Liver (tissue), 9 donors: ENCODE results near the gene RGS7. TPM values are rescaled to one million over a fixed set of nuclear protein-coding genes. Genes with fewer than 3 reads are reported as not detected.
"Not testable (repeated sequence)": the region's sequence is repeated elsewhere in the genome, so short reads cannot be mapped to it uniquely, and the experiment has no call there.

Experiments
- DNase-seq: peaks from one replicate; pipeline ENCODE4 v3.0.0-alpha.2; 2017; ENCODE audit warnings: low spot score
- H3K27ac ChIP-seq, 2 donors: one replicate each; pipeline ENCODE4 v1.7.0; 2013; ENCODE audit warnings: inconsistent platforms in 2 of 2, low read length in 2 of 2, control low read depth in 1 of 2, low read depth in 1 of 2, mild to moderate bottlenecking in 1 of 2
- H3K27me3 ChIP-seq, 4 donors: one replicate each; pipeline versions ENCODE4 v1.6.1 to v1.7.0; 2013; ENCODE audit warnings: low read length in 3 of 4, inconsistent platforms in 1 of 4, mild to moderate bottlenecking in 1 of 4, moderate library complexity in 1 of 4; ENCODE audit not compliant: control insufficient read depth in 4 of 4, insufficient read depth in 4 of 4
- H3K36me3 ChIP-seq, 4 donors: one replicate each; pipeline versions ENCODE4 v1.6.1 to v1.7.0; 2013; ENCODE audit warnings: low read length in 3 of 4, mild to moderate bottlenecking in 3 of 4, low read depth in 1 of 4, moderate library complexity in 1 of 4; ENCODE audit not compliant: control insufficient read depth in 4 of 4, insufficient read depth in 3 of 4
- H3K4me1 ChIP-seq, 4 donors: one replicate each; pipeline versions ENCODE4 v1.6.1 to v1.7.0; 2013; ENCODE audit warnings: low read length in 3 of 4, mild to moderate bottlenecking in 3 of 4, moderate library complexity in 1 of 4; ENCODE audit not compliant: control insufficient read depth in 4 of 4, insufficient read depth in 4 of 4
- H3K4me3 ChIP-seq, 3 donors: one replicate each; pipeline versions ENCODE4 v1.6.1 to v1.7.0; 2013; ENCODE audit warnings: low read length in 3 of 3, control low read depth in 1 of 3, low read depth in 1 of 3, mild to moderate bottlenecking in 1 of 3
- H3K9ac ChIP-seq, 2 donors: one replicate each; pipeline ENCODE4 v1.7.0; 2013; ENCODE audit warnings: low read length in 2 of 2, mild to moderate bottlenecking in 2 of 2, moderate library complexity in 2 of 2, control low read depth in 1 of 2, low read depth in 1 of 2
- H3K9me3 ChIP-seq, 4 donors: one replicate each; pipeline versions ENCODE4 v1.6.1 to v1.7.0; 2013; ENCODE audit warnings: low read length in 3 of 4; ENCODE audit not compliant: control insufficient read depth in 4 of 4
- EGR1 ChIP-seq, 2 donors: IDR thresholded peaks; 2 replicates each; pipeline ENCODE4 v1.6.1; 2016 to 2018; ENCODE audit warnings: antibody characterized with exemption in 2 of 2, low read depth in 2 of 2
- FOXA1 ChIP-seq: IDR thresholded peaks from 2 replicates; pipeline ENCODE4 v1.6.1; 2016; ENCODE audit warnings: antibody characterized with exemption
- HNF4A ChIP-seq, 2 donors: conservative IDR thresholded peaks; 2 replicates each; pipeline ENCODE4 v1.6.1; 2016; ENCODE audit warnings: antibody characterized with exemption in 2 of 2, mild to moderate bottlenecking in 2 of 2
- HNF4G ChIP-seq: IDR thresholded peaks from 2 replicates; pipeline ENCODE4 v1.6.1; 2016; ENCODE audit warnings: antibody characterized with exemption
- NR2F2 ChIP-seq: IDR thresholded peaks from 2 replicates; pipeline ENCODE4 v1.6.1; 2016; ENCODE audit warnings: antibody characterized with exemption
- RAD21 ChIP-seq, 2 donors: IDR thresholded peaks; 2 replicates each; pipeline ENCODE4 v1.6.1; 2016; ENCODE audit warnings: antibody characterized with exemption in 2 of 2, mild to moderate bottlenecking in 2 of 2
- RXRA ChIP-seq, 2 donors: IDR thresholded peaks; 2 replicates each; pipeline ENCODE4 v1.6.1; 2017 to 2018; ENCODE audit warnings: antibody characterized with exemption in 2 of 2, mild to moderate bottlenecking in 1 of 2
- SP1 ChIP-seq: IDR thresholded peaks from 2 replicates; pipeline ENCODE4 v1.6.1; 2018; ENCODE audit warnings: antibody characterized with exemption, mild to moderate bottlenecking
- TAF1 ChIP-seq: conservative IDR thresholded peaks from 2 replicates; pipeline ENCODE4 v1.6.1; 2016; ENCODE audit warnings: antibody characterized with exemption, mild to moderate bottlenecking
- YY1 ChIP-seq: IDR thresholded peaks from 2 replicates; pipeline ENCODE4 v1.6.1; 2016; ENCODE audit warnings: antibody characterized with exemption, mild to moderate bottlenecking
- WGBS: extraction: QIAGEN DNeasy Blood & Tissue Kit; methylation state at CpG from one replicate; pipeline ENCODE4 v1.1.7; 2013; 5-methylcytosine and 5-hydroxymethylcytosine counted together
- polyA plus RNA-seq, 2 donors: library from polyadenylated mRNA; stranded (reverse) in 1 of 2; unstranded in 1 of 2; fragments of 200-250 nt in 1 of 2; fragments of >200 nt in 1 of 2; fragmentation: Nextera tagmentation in 1 of 2; extraction: Ambion mirVana in 1 of 2; gene quantifications; one replicate each; pipeline versions ENCODE4 v1.2.1 to v1.2.3, GENCODE V29; 2013 to 2015
- total RNA-seq, 2 donors: library from RNA; depleted of rRNA; stranded (reverse); fragments of >200 nt; gene quantifications; one replicate each; pipeline ENCODE4 v1.2.3, GENCODE V29; 2014
- TF ChIP-seq, protein P1 (sequence below): IDR thresholded peaks from 2 replicates; pipeline ENCODE4 v1.6.1; 2016; ENCODE audit warnings: antibody characterized with exemption
- TF ChIP-seq, protein P2 (sequence below): fragments of 150-350 bp; IDR thresholded peaks from 2 replicates; pipeline ENCODE4 v1.5.1; 2017; ENCODE audit warnings: improper control_type of control experiment, low read depth, low read length; ENCODE audit not compliant: missing input control
- TF ChIP-seq, protein P3 (sequence below): IDR thresholded peaks from 2 replicates; pipeline ENCODE4 v1.6.1; 2016; ENCODE audit warnings: antibody characterized with exemption
- donor health status: healthy.
- donor health status: healthy.
- donor health status: healthy.
- donor health status: healthy.
- donor health status: healthy.

RGS7 gene
- total and polyA plus RNA-seq, 4 donors = 0.05 to 0.18 TPM; not detected in 2

DNA sequence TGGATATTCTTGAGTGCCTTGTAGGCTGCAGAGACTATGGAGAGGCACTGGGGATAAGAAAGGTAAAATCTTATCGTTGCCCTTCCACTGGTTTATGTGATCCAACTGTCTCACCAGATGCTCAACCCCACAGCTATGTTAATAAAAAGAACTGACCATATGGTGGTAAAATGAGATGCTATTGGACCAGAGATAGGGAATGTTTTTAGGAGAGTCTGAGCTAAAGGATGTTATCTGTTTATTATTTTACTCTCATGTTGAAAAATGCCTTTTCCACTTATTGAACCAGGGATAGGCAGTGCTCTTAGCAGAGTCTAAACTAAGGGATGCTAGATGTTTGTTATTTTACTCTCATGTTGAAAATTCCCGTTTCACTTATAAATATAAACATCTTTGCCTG lies 572.2 kb downstream of the RGS7 start:
- DNase-seq = no peak
- WGBS = 77% methylated on average over 2 of the region's 2 CpGs
- no peaks in the 10 kb centered on the region for H3K36me3 ChIP-seq
- no peaks in the 10 kb centered on the region for H3K4me1 ChIP-seq
- no peaks in the 10 kb centered on the region for H3K27me3 ChIP-seq
- TF ChIP-seq HNF4A (conservative IDR thresholded peaks at IDR 0.05) (no peak), RAD21 (IDR thresholded peaks at IDR 0.05) (no peak), NR2F2 (no peak), RXRA (IDR thresholded peaks at IDR 0.05) (no peak), YY1 (no peak), EGR1 (IDR thresholded peaks at IDR 0.05; ENCODE audit: low read depth in 2 of 2) (no peak), TAF1 (no peak), SP1 (no peak)
- TF ChIP-seq, protein P1, sequence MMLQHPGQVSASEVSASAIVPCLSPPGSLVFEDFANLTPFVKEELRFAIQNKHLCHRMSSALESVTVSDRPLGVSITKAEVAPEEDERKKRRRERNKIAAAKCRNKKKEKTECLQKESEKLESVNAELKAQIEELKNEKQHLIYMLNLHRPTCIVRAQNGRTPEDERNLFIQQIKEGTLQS = no peak
- TF ChIP-seq, protein P2, sequence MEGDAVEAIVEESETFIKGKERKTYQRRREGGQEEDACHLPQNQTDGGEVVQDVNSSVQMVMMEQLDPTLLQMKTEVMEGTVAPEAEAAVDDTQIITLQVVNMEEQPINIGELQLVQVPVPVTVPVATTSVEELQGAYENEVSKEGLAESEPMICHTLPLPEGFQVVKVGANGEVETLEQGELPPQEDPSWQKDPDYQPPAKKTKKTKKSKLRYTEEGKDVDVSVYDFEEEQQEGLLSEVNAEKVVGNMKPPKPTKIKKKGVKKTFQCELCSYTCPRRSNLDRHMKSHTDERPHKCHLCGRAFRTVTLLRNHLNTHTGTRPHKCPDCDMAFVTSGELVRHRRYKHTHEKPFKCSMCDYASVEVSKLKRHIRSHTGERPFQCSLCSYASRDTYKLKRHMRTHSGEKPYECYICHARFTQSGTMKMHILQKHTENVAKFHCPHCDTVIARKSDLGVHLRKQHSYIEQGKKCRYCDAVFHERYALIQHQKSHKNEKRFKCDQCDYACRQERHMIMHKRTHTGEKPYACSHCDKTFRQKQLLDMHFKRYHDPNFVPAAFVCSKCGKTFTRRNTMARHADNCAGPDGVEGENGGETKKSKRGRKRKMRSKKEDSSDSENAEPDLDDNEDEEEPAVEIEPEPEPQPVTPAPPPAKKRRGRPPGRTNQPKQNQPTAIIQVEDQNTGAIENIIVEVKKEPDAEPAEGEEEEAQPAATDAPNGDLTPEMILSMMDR = no peak
- no peaks in the 10 kb centered on the region for H3K9me3 ChIP-seq
- H3K4me3 ChIP-seq = no peak overlapping the region
- no peak overlapping the region for H3K27ac ChIP-seq
- no peak overlapping the region for H3K9ac ChIP-seq

DNA sequence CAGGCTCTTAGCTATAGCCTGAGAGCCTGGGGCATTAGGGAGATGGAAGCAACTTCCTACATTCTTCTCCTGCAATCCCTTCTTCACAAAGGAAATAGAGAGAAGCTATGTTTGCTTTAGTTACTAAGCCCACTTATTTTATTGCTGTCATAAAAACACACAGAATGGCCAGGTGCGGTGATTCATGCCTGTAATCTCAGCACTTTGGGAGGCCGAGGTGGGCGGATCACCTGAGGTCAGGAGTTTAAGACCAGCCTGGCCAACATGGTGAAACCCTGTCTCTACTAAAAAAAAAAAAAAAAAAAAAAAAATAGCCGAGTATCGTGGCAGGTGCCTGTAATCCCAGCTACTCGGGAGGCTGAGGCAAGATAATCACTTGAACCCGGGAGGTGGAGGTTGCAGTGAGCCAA lies 573.3 kb downstream of the RGS7 start:
- WGBS = 73% methylated on average over 7 of the region's 7 CpGs
- not testable (repeated sequence) for H3K27ac ChIP-seq, DNase-seq, H3K27me3 ChIP-seq, H3K9ac ChIP-seq, H3K4me3 ChIP-seq, H3K4me1 ChIP-seq, H3K36me3 ChIP-seq, H3K9me3 ChIP-seq

DNA sequence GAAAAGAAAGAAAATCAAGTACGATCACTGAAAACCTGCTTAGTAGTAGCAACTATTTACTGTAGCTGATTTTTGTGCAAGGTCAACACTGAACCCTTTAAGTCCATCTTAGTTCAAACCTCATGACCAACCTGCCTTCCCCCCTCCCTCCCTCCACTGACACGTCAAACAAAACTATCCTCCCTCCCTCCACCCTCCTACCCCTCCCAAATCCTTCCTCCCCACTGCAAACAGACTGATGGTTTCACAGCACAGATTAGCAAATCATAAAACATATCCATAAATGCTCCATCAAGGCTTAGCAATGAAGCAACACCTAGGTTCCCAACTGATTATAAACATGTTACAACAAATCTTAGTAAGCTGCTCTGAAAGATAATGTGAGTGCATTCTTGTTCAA lies 580.8 kb downstream of the RGS7 start:
- 35% methylated on average over 2 of the region's 2 CpGs for WGBS
- no peaks in the 10 kb centered on the region for H3K4me1 ChIP-seq
- no peak overlapping the region for H3K4me3 ChIP-seq
- H3K9me3 ChIP-seq = no peaks in the 10 kb centered on the region
- TF ChIP-seq FOXA1 = no peak
- no peak for DNase-seq
- peaks cover 0 to 2% (median 0%) of the 10 kb centered on the region in 4 donors for H3K27me3 ChIP-seq
- H3K9ac ChIP-seq = no peak overlapping the region
- no peak overlapping the region for H3K27ac ChIP-seq
- no peaks in the 10 kb centered on the region for H3K36me3 ChIP-seq

DNA sequence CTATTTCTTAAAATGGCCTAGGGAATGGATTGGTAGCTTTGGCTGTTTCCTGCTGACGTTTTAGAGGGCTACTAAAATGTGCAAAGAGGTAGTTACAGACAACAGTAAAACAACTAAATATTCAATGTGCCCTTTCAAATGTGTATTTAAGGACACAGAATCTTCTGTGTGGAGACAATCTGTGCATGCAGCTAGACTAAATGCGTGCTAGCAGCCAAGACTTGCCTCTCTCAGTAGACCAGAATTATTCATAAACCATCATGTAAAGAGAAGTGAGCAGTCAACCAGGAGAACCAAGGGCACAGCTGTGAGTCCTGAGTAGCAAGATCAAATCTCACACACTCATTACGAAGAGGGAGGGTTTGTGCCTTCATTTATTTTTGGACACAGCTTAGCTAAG lies 584.9 kb downstream of the RGS7 start:
- Histone ChIP-seq H3K9ac (no peak overlapping the region), H3K9me3 (no peaks in the 10 kb centered on the region), H3K4me3 (no peak overlapping the region), H3K27me3 (peaks cover 0 to 5% (median 1%) of the 10 kb centered on the region in 4 donors), H3K27ac (no peak overlapping the region), H3K36me3 (no peaks in the 10 kb centered on the region), H3K4me1 (no peaks in the 10 kb centered on the region)
- WGBS = 58% methylated on average over 3 of the region's 3 CpGs
- no peak for DNase-seq
- TF ChIP-seq HNF4G (no peak), RAD21 (IDR thresholded peaks at IDR 0.05) (no peak), EGR1 (IDR thresholded peaks at IDR 0.05; ENCODE audit: low read depth in 2 of 2) (no peak), RXRA (IDR thresholded peaks at IDR 0.05) (no peak)
- TF ChIP-seq, protein P2 = no peak
- TF ChIP-seq, protein P3, sequence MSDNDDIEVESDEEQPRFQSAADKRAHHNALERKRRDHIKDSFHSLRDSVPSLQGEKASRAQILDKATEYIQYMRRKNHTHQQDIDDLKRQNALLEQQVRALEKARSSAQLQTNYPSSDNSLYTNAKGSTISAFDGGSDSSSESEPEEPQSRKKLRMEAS = no peak
- TF ChIP-seq, protein P1 = no peak
